ENCODE measurements around the gene PRMT2.

PRMT2 gene

GRCh38 chr21:46617267-46618051 lies 18.0 kb upstream of the PRMT2 start:
- TF ChIP-seq, protein P1, sequence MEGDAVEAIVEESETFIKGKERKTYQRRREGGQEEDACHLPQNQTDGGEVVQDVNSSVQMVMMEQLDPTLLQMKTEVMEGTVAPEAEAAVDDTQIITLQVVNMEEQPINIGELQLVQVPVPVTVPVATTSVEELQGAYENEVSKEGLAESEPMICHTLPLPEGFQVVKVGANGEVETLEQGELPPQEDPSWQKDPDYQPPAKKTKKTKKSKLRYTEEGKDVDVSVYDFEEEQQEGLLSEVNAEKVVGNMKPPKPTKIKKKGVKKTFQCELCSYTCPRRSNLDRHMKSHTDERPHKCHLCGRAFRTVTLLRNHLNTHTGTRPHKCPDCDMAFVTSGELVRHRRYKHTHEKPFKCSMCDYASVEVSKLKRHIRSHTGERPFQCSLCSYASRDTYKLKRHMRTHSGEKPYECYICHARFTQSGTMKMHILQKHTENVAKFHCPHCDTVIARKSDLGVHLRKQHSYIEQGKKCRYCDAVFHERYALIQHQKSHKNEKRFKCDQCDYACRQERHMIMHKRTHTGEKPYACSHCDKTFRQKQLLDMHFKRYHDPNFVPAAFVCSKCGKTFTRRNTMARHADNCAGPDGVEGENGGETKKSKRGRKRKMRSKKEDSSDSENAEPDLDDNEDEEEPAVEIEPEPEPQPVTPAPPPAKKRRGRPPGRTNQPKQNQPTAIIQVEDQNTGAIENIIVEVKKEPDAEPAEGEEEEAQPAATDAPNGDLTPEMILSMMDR (conservative IDR thresholded peaks at IDR 0.05; ENCODE audit: low read depth, low read length): no peak
- no peak overlapping the region for H3K4me3 ChIP-seq (ENCODE audit: low read depth, low read length)
- DNase-seq (ENCODE audit: low read depth): peak; percentile 72

DNA sequence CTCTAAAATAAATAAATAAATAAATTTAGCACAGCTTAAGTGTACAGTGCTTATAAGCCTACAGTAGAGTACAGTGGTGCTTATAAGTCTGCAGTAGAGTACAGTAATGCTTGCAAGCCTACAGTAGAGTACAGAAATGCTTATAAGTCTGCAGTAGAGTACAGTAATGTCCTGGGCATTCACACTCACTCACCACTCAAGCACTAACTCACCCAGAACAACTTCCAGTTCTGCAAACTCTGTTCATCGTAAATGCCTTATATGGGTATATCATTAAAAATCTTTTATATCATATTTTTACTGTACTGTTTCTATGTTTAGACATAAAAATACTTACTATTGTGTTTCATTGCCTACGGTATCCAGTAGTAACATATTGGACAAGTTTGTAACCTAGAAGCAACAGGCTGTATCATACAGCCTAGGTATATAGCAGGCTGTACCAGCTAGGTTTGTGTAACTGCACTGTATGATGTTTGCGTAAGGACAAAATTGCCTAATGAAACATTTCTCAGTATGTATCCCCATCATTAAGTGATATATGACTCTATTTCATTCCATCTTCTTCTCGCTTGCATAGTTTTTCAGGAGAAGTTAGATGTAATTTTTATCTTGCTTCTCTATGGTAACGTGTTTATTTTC lies 16.6 kb upstream of the PRMT2 start:
- TF ChIP-seq, protein P1 (conservative IDR thresholded peaks at IDR 0.05; ENCODE audit: low read depth, low read length): no peak
- peak; percentile 11 for DNase-seq (ENCODE audit: low read depth)
- no peak overlapping the region for H3K4me3 ChIP-seq (ENCODE audit: low read depth, low read length)

GRCh38 chr21:46619846-46620245 lies 15.6 kb upstream of the PRMT2 start:
- TF ChIP-seq, protein P1 (conservative IDR thresholded peaks at IDR 0.05; ENCODE audit: low read depth, low read length): no peak
- no peak overlapping the region for H3K4me3 ChIP-seq (ENCODE audit: low read depth, low read length)
- peak; percentile 31 for DNase-seq (ENCODE audit: low read depth)

- no peak for DNase-seq (ENCODE audit: low read depth)
- no peak overlapping the region for H3K4me3 ChIP-seq (ENCODE audit: low read depth, low read length)
- TF ChIP-seq, protein P1 (conservative IDR thresholded peaks at IDR 0.05; ENCODE audit: low read depth, low read length): no peak
Observed at GRCh38 chr21:46620846-46621245, 14.6 kb upstream of the PRMT2 start.

DNA sequence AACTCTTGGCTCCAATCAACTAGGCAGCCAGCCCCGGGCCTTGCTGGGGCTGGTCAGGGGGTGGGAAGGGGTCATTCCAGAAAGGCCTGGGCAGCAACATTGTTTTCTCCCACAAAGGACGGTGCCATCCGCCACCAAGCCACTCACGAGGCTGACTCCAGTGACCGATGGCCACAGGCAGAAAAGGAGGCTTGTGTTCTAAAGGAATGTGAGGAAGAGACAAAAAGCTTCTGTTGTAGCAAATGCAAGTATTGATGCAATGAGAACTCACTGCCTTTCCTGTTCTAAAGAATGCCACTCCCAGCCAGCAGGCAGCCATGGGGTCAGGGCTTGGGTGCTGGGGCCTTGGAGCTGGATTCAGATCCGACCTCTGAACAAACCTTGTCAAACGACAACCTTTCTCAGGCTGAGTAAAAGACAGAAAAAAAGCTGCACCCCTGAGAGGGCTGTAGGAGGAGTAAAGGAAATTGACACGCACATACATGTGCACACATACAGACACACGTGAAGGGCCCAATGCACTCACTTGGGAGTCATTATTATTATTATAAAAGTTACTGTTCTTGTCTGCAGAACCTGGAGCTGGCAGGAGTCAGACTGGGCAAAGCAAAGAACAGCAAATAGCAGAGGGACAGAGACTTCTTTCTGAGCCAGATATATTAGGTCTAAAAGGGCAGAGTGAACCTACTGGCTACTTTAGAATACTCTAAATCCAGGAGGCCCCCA lies 13.9 kb upstream of the PRMT2 start:
- DNase-seq (ENCODE audit: low read depth): peak; percentile 57
- TF ChIP-seq, protein P1 (conservative IDR thresholded peaks at IDR 0.05; ENCODE audit: low read depth, low read length): no peak
- H3K4me3 ChIP-seq (ENCODE audit: low read depth, low read length): no peak overlapping the region

- TF ChIP-seq, protein P1 (conservative IDR thresholded peaks at IDR 0.05; ENCODE audit: low read depth, low read length): no peak
- H3K4me3 ChIP-seq (ENCODE audit: low read depth, low read length): no peak overlapping the region
- DNase-seq (ENCODE audit: low read depth): peak; percentile 90
Observed at GRCh38 chr21:46622226-46622625, 13.2 kb upstream of the PRMT2 start.
